Right lobe of liver (tissue), 6 donors: ENCODE measurements around the gene HK1. TPM values are rescaled to one million over a fixed set of nuclear protein-coding genes. Genes with fewer than 3 reads are reported as not detected.

Experiments used
- ATAC-seq, 4 donors: fragments of 200-7000 bp; cut with Tn5 transposase; one replicate each; pipeline ENCODE4 v1.9.1; 2020; ENCODE audit warnings: mild to moderate bottlenecking in 4 of 4, moderate library complexity in 4 of 4
- DNase-seq, 3 donors: peaks; one replicate each; pipeline ENCODE4 v3.0.0-alpha.2; 2020
- H3K27ac ChIP-seq, 3 donors: fragments of 200-600 bp; one replicate each; pipeline ENCODE4 v1.8.0; 2022
- H3K27me3 ChIP-seq, 2 donors: fragments of 200-600 bp; one replicate each; pipeline ENCODE4 v1.8.0; 2022
- H3K36me3 ChIP-seq, 4 donors: fragments of 200-600 bp; sonication (generic) in 1 of 4; one replicate each; pipeline versions ENCODE4 v1.5.1 to v1.8.0; 2017 to 2022; ENCODE audit warnings: control low read depth in 1 of 4
- H3K4me1 ChIP-seq, 4 donors: fragments of 200-600 bp; sonication (generic) in 1 of 4; one replicate each; pipeline versions ENCODE4 v1.5.1 to v1.8.0; 2017 to 2022; ENCODE audit warnings: control low read depth in 1 of 4
- H3K4me3 ChIP-seq, 3 donors: fragments of 200-600 bp; one replicate each; pipeline ENCODE4 v1.8.0; 2022
- H3K9me3 ChIP-seq, 4 donors: fragments of 200-600 bp; sonication (generic) in 1 of 4; one replicate each; pipeline versions ENCODE4 v1.5.1 to v1.8.0; 2017 to 2022; ENCODE audit warnings: control low read depth in 1 of 4
- POLR2A ChIP-seq: fragments of 450-650 bp; IDR thresholded peaks from one replicate; pipeline ENCODE4 v1.6.1; 2017; ENCODE audit warnings: antibody characterized with exemption, mild to moderate bottlenecking
- WGBS: methylation state at CpG from one replicate; pipeline ENCODE4 v1.1.6; 2018; ENCODE audit warnings: low coverage, low lambda C conversion rate; ENCODE audit not compliant: insufficient coverage; ENCODE audit errors: missing lambda C conversion rate; 5-methylcytosine and 5-hydroxymethylcytosine counted together
- intact Hi-C, 2 donors: fragments of 100-400 bp; cut with DNase I; formaldehyde crosslinking; loops; one replicate each; pipeline versions ENCODE4 v1.11.2 to v1.14.1; 2022
- total RNA-seq, 6 experiments: library from RNA; depleted of rRNA in 2 of 6; stranded (reverse); fragments of >200 nt in 2 of 6; fragmentation: NEBNext Ultra II Directional in 3 of 6; extraction: Animal tissue kit (Norgen Biotek cat#: 25700) in 3 of 6; gene quantifications; one replicate each; pipeline versions ENCODE4 v1.1.0 to v1.2.4, GENCODE V29; 2016 to 2023
- TF ChIP-seq, protein P1 (sequence below), 4 donors: fragments of 200-600 bp in 3 of 4; fragments of 450-650 bp in 1 of 4; IDR thresholded peaks; one replicate each; pipeline versions ENCODE4 v1.5.1 to v1.8.0; 2016 to 2022; ENCODE audit warnings: antibody characterized with exemption in 4 of 4, mild to moderate bottlenecking in 2 of 4
- donor health status: DM: no; HTN: yes; CAD: no.
- donor health status: DM: no; HTN: no; CAD: no.
- donor health status: DM: no; HTN: no; CAD: no.
- donor health status: DM: no; HTN: yes; CAD: no.
- donor health status: DM: no; HTN: yes; CAD: no.

HK1 gene
- total RNA-seq, 6 experiments from 2014 or later, result 4.2 to 28.0 (median 7.2) TPM

DNA sequence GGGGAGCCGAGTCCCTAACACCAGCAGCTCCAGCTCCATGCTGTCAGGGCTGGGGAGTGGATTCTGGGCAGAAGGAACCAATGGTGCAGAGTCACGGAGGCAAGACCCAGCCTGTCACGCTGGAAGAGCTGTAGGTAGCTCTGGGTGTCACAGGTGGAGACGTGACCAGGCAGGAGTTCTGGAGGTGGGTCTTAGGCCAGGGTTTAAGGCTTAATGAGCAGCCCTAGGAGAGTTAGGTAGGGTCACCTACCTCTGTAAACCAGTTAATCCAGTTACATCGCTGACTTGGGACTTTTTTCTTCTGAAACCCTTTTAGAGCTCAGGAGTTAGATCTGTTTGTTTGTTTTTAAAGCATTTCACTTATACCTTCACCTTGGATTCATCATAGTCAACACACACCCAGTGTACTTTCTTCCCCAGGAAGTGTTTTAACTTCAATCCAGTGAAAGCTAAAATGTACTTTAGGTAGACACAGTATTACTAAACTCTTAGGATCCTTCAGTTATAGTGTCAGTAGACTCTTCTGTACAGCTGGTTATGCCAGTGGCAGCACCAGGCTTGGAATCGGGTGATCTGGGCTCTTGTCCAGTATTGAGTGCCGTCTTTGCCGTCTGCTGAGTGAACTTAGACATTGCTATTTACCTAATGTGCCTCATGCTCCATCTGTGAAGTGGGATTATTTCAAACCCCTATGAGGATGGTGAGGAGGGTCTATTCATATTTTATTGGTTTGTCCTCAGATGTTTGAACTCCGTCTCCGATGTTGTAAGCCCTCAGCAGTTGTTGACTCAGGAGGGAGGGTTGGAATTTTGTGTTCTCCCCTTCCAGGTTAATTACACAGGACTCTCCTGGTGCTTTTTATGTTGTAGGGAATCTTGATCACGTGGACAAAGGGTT lies 107.4 kb downstream of the HK1 start:
- TF ChIP-seq, protein P1, sequence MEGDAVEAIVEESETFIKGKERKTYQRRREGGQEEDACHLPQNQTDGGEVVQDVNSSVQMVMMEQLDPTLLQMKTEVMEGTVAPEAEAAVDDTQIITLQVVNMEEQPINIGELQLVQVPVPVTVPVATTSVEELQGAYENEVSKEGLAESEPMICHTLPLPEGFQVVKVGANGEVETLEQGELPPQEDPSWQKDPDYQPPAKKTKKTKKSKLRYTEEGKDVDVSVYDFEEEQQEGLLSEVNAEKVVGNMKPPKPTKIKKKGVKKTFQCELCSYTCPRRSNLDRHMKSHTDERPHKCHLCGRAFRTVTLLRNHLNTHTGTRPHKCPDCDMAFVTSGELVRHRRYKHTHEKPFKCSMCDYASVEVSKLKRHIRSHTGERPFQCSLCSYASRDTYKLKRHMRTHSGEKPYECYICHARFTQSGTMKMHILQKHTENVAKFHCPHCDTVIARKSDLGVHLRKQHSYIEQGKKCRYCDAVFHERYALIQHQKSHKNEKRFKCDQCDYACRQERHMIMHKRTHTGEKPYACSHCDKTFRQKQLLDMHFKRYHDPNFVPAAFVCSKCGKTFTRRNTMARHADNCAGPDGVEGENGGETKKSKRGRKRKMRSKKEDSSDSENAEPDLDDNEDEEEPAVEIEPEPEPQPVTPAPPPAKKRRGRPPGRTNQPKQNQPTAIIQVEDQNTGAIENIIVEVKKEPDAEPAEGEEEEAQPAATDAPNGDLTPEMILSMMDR (IDR thresholded peaks at IDR 0.05), result no peak
- Histone ChIP-seq H3K36me3 (peaks cover 0 to 12% (median 0%) of the 10 kb centered on the region in 4 donors), H3K4me1 (no peaks in the 10 kb centered on the region), H3K9me3 (no peaks in the 10 kb centered on the region), H3K27ac (no peak overlapping the region), H3K4me3 (no peak overlapping the region), H3K27me3 (no peaks in the 10 kb centered on the region)
- peak in 2 of 4 donors; percentile 26 to 40 for ATAC-seq
- no peak for DNase-seq
- intact Hi-C loops, result no loop called here
- WGBS, result 52% methylated on average over 6 of the region's 11 CpGs

GRCh38 chr10:69387500-69387899 lies 109.2 kb downstream of the HK1 start:
- Histone ChIP-seq H3K27me3 (no peaks in the 10 kb centered on the region), H3K4me1 (no peaks in the 10 kb centered on the region), H3K4me3 (no peak overlapping the region), H3K36me3 (peaks cover 0 to 12% (median 0%) of the 10 kb centered on the region in 4 donors), H3K27ac (no peak overlapping the region), H3K9me3 (no peaks in the 10 kb centered on the region)
- no peak for ATAC-seq
- WGBS, result 46% methylated on average over 2 of the region's 3 CpGs
- intact Hi-C loops, result no loop called here
- TF ChIP-seq POLR2A, result no peak
- TF ChIP-seq, protein P1 (IDR thresholded peaks at IDR 0.05), result no peak
- peak in 1 of 3 donors; percentile 14 for DNase-seq

- no peak for ATAC-seq
- TF ChIP-seq POLR2A, result no peak
- TF ChIP-seq, protein P1 (IDR thresholded peaks at IDR 0.05), result no peak
- Histone ChIP-seq H3K36me3 (peaks cover 0 to 12% (median 0%) of the 10 kb centered on the region in 4 donors), H3K27me3 (no peaks in the 10 kb centered on the region), H3K9me3 (no peaks in the 10 kb centered on the region), H3K4me3 (no peak overlapping the region), H3K27ac (no peak overlapping the region), H3K4me1 (no peaks in the 10 kb centered on the region)
- WGBS, result 94% methylated on average over 2 of the region's 2 CpGs
- intact Hi-C loops, result no loop called here
- DNase-seq, result no peak
Observed at GRCh38 chr10:69388488-69388887, 110.2 kb downstream of the HK1 start.

DNA sequence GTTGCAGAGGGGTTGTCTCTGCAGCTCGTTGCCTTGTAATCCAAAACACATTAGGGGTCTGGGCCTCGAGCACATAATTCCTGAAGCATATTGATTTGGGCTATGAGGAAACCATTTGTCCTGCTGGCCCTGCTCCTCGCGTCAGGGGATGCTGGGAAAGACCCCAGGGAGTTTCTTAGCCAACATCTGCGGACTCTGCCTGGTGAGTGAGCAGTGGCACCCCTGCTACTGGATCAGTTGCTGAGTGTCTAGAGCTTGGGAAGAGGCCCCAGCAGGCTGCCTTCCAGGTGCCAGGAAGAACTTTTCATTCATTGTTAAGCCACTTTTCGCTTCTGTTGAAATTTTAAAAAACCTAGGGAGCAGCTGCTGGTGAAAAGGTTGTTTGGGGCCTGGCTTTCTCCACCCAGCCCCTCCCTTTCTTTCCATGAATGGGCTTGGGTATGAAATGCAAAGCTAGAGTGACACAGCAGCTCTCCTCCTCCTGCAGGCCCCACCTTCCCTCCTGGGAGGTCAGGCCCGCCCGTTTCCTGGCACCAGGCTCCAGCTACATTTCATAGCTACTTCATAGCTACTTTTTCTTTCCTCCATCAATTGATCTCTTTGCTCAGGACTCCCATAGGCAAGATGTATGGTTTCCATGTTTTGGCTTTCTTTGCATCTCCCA lies 111.7 kb downstream of the HK1 start:
- DNase-seq (peak in 1 of 3 donors; percentile 40), ATAC-seq (no peak)
- 96% methylated on average over 4 of the region's 8 CpGs for WGBS
- Histone ChIP-seq H3K4me1 (no peaks in the 10 kb centered on the region), H3K27ac (no peak overlapping the region), H3K9me3 (no peaks in the 10 kb centered on the region), H3K36me3 (peaks cover 0 to 12% (median 0%) of the 10 kb centered on the region in 4 donors), H3K4me3 (no peak overlapping the region), H3K27me3 (no peaks in the 10 kb centered on the region)
- TF ChIP-seq, protein P1 (IDR thresholded peaks at IDR 0.05), result no peak
- TF ChIP-seq POLR2A, result no peak
- intact Hi-C loops, result loop anchor here (5.0 kb wide), 2 partner anchors 148 to 158 kb away; no protein-coding TSS in a partner anchor
